K562 treated with DMSO at 1 percent for 24 hours (cell line): ENCODE results near the gene SPRN. TPM values are rescaled to one million over a fixed set of nuclear protein-coding genes. Genes with fewer than 3 reads are reported as not detected.

Source experiments
- total RNA-seq: library from RNA; unstranded; fragments of 300-600 nt; gene quantifications from 2 replicates; pipeline ENCODE4 v1.2.3, GENCODE V29; 2022; ENCODE audit warnings: low read depth; ENCODE audit not compliant: insufficient read depth

Gene SPRN, protein sequence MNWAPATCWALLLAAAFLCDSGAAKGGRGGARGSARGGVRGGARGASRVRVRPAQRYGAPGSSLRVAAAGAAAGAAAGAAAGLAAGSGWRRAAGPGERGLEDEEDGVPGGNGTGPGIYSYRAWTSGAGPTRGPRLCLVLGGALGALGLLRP
- total RNA-seq = 1.4 and 1.5 TPM in 2 replicates

DNA sequence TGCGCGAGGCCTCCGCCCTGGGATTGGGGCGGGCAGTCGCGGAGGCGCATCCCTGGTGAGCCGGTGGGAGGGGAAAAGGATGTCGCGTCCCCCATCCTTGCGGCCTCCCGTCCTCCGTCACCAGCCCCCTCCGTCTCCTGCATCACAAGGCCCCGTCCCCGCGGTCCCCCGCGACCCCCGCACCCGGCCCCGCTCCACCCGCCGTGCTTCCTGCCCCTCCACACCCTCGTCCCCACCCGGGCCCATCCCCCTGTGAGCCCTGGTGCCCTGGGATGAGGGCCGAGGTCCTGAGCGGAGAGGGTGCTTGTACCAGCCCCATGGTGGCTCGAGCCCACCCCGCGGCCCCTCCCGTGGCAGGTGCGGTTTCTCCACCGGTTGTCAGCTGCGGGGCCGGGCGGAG, at the start of gene SPRN:
Gene SPRN, minus strand, starts transcription at position 25 of the 400 bp plus-strand sequence. CDS start 944 bp downstream, outside the sequence.

DNA sequence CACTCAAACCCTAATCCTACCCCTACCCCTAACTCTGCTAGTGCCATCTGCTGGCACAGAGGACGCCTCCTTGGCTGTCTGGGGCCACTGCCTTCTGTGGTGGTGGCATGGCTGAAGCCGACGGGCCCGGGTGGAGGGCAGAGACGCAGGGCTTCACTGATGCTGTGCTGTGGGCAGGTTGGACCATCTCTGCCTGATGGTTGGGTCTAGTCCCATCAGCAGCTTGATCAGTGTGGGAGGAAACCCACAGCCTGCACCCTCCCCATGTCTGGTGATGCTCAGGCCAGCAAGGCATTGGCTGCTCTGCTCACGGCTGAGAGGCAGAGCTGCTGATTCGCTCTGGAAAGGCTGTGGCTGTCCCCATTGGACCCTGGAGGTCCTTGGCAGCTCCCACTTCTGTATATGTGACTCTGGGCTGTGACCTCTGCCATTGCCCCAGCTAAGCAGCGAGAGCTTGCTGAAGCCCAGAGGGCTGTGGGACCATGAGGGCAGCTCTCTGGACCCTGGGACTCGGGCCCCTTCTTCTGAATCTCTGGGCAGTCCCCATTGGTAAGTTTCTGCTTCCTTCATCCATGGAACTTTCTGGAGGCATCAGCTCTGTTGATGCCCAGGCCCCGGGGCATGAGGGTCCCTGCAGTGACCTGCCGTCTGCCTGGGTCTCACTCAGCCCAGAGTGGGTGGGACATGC, 29.2 kb upstream of the SPRN start, which contains the start of gene SCART1:
Gene SCART1, plus strand, starts transcription at position 430 of the 688 bp plus-strand sequence. Its CDS starts 53 bp downstream, at position 483.

DNA sequence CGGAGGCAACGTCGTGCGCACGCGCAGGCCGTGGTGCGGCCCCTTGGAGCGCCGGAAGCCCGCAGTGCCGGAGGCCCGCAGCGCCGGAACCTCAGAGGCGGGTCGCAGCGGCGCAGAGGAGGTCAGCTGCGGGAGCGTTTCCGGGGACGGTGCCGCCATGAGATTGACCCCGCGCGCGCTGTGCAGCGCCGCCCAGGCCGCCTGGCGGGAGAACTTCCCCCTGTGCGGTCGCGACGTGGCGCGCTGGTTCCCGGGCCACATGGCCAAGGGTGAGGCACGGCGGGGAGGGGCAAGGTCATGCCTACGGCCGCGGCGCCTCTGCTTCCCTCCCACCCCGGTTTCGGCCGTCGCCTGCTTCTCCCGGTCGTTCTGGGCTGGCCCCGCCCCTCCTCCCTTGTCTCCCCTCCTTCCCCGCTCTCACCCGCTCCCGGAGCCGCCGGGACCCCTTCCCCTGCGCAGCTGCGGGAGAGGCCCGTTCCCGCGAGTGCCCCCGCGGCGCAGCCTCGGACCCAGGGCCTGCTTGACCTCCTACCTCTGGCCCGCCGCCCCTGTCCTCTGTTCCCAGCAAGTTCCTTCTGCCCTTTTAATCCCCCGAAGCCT, 30.3 kb downstream of the SPRN start, which contains the start of gene MTG1:
Gene MTG1, plus strand, starts transcription at position 94 of the 600 bp plus-strand sequence. Its CDS starts 64 bp downstream, at position 158.

DNA sequence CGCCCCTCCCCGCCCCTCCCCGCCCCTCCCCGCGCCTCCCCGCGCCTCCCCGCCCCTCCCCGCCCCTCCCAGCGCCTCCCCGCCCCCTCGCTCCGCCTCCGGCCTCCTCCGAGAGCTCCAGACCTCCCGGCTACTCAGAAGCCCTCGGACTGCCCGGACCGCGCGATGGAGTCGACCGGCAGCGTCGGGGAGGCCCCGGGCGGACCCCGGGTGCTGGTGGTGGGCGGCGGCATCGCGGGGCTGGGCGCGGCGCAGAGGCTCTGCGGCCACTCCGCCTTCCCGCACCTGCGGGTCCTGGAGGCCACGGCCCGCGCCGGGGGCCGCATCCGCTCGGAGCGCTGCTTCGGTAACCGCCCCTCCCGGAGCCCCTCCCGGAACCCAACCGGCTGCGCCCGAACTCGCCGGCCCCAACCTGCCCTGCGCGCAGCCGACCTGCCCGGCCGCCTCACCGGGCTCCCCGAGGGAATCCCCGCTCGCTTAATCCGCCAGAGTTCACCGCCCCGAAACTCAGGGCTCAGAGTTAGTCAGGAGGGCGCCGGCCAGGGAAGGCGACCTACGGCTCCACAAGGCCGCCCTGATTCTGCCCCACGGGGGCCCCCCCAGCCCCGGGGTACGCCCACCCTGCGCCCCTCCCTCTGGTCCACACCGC, 45.1 kb downstream of the SPRN start, which contains the start of gene PAOX:
Gene PAOX, plus strand, starts transcription at position 111 of the 649 bp plus-strand sequence. Its CDS starts 55 bp downstream, at position 166.

DNA sequence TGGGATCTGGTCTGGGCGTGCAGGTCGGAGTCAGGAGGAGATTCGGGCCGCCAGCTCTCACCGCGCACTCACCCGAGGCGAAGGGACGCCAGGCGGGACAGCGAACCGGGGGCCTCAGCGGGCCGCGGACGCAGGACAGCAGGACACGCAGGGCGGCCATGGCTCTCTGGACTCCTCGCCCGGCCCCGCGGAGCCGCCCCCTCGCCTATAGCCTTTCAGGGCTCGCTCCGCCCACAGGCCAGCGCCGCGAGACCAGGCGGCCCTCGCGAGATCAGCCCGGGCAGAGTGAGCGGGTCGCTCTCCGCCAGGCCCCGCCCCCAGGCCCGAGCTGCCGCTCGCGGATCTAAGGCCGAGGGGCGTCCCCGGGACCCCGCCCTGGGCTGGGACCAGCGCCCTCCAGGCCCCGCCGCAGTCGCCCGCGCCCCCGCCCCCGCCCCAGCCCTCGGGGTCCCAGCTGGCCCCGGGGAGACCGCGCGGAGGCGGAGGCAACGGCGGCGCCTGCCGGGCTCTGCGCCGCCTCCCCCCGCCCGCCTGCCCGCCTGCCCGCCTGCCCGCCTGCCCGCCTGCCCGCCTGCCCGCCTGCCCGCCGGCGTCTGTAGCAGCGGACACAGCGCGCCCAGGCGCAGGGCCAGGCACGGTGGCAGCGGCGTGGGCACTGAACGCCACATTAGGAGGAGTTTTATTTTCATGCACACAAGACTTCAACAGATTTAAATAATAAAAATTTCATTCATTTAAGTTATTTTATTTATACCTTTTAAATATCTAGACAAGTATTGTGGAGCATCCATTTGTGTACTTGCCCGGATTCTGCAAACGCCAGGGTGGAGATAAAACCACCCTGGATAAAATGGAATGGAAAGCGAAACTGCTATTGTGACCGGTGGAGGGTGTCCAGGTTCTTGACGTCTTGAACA, 51.0 kb downstream of the SPRN start, which contains the start of gene ECHS1:
Gene ECHS1, minus strand, starts transcription at position 181 of the 917 bp plus-strand sequence. Its CDS starts 21 bp downstream, at position 160.

Other genes with a start within 250 kb of the SPRN start
- 0.36 TPM in 1 of 2 replicates, not detected in the other for gene UTF1, start 194.4 kb downstream of the SPRN start, total RNA-seq
- 1.3 and 1.5 TPM in 2 replicates for gene VENTX, start 186.8 kb downstream of the SPRN start, total RNA-seq
- gene ADAM8, start 147.8 kb downstream of the SPRN start, total RNA-seq = 5.2 and 6.0 TPM in 2 replicates
- 36.7 and 41.7 TPM in 2 replicates for gene TUBGCP2, start 115.8 kb downstream of the SPRN start, total RNA-seq
- 46.4 and 49.4 TPM in 2 replicates for gene ZNF511, start 115.7 kb downstream of the SPRN start, total RNA-seq
- gene CALY, start 87.7 kb downstream of the SPRN start, total RNA-seq = not detected in 2 replicates
- gene PRAP1, start 77.3 kb downstream of the SPRN start, total RNA-seq = not detected in 2 replicates
- gene FUOM, start 66.6 kb downstream of the SPRN start, total RNA-seq = 14.8 and 15.0 TPM in 2 replicates
- 82.2 and 87.2 TPM in 2 replicates for gene ECHS1, start 51.3 kb downstream of the SPRN start, total RNA-seq
- 4.4 and 5.6 TPM in 2 replicates for gene PAOX, start 45.4 kb downstream of the SPRN start, total RNA-seq
- gene MTG1, start 30.5 kb downstream of the SPRN start, total RNA-seq = 20.2 and 25.7 TPM in 2 replicates
- 3.2 and 4.9 TPM in 2 replicates for gene SCART1, start 29.3 kb upstream of the SPRN start, total RNA-seq
- gene CYP2E1, start 102.7 kb upstream of the SPRN start, total RNA-seq = 0.54 TPM in 1 of 2 replicates, not detected in the other
- 0.54 and 0.87 TPM in 2 replicates for gene SYCE1, start 141.0 kb upstream of the SPRN start, total RNA-seq
- gene FRG2B, start 202.2 kb upstream of the SPRN start, total RNA-seq = 0.64 TPM in 1 of 2 replicates, not detected in the other